HepG2 (cell line): ENCODE measurements around the gene HNRNPH2. TPM values are rescaled to one million over a fixed set of nuclear protein-coding genes. Genes with fewer than 3 reads are reported as not detected.

Experiments
- ELF4 ChIP-seq: sonication (generic); formaldehyde crosslinking; IDR thresholded peaks from 2 replicates; pipeline ENCODE4 v1.5.0; 2020; ENCODE audit warnings: missing genetic modification reagents, mild to moderate bottlenecking, moderate library complexity, borderline replicate concordance
- JUNB ChIP-seq: sonication (generic); formaldehyde crosslinking; IDR thresholded peaks from 2 replicates; pipeline ENCODE4 v1.8.0; 2022; ENCODE audit warnings: missing genetic modification reagents, mild to moderate bottlenecking, borderline replicate concordance
- KDM6A ChIP-seq: IDR thresholded peaks from 2 replicates; pipeline ENCODE4 v1.6.1; 2016; ENCODE audit warnings: low read depth
- KMT2B ChIP-seq: IDR thresholded peaks from 2 replicates; pipeline ENCODE4 v1.6.1; 2016; ENCODE audit warnings: missing genetic modification reagents, missing compliant biosample characterization
- MTF1 ChIP-seq: sonication (generic); formaldehyde crosslinking; IDR thresholded peaks from 2 replicates; pipeline ENCODE4 v1.5.0; 2020; ENCODE audit warnings: missing genetic modification reagents
- ZNF549 ChIP-seq: sonication (generic); formaldehyde crosslinking; IDR thresholded peaks from 2 replicates; pipeline ENCODE4 v1.5.0; 2020; ENCODE audit warnings: missing genetic modification reagents
- ZSCAN21 ChIP-seq: sonication (generic); formaldehyde crosslinking; IDR thresholded peaks from 2 replicates; pipeline ENCODE4 v1.8.0; 2022; ENCODE audit warnings: mild to moderate bottlenecking, missing genetic modification reagents, moderate library complexity, borderline replicate concordance
- polyA plus RNA-seq, 8 experiments: library from polyadenylated mRNA; depleted of rRNA in 3 of 8; stranded (reverse) in 7 of 8; unstranded in 1 of 8; fragments of >200 nt; fragmentation: Illumina TruSeq in 4 of 8; extraction: Trizol in 4 of 8; gene quantifications; 2 replicates each; pipeline versions ENCODE4 v1.2.1 to v1.2.3, GENCODE V29; 2011 to 2016; ENCODE audit warnings: low read depth in 4 of 8, missing spikeins in 1 of 8, mixed read lengths in 1 of 8; ENCODE audit not compliant: insufficient read depth in 1 of 8
- total RNA-seq, 5 experiments: library from RNA; depleted of rRNA; stranded (reverse); fragments of >200 nt; fragmentation: Illumina TruSeq; extraction: Trizol; gene quantifications; 2 replicates each; pipeline ENCODE4 v1.2.3, GENCODE V29; 2016; ENCODE audit warnings: low read depth in 1 of 5
- TF ChIP-seq, protein P1 (sequence below): sonication (generic); formaldehyde crosslinking; IDR thresholded peaks from 2 replicates; pipeline ENCODE4 v1.5.1; 2020; ENCODE audit warnings: missing genetic modification reagents, mild to moderate bottlenecking, borderline replicate concordance
- TF ChIP-seq, protein P2 (sequence below): IDR thresholded peaks from 2 replicates; pipeline ENCODE4 v1.6.1; 2012; ENCODE audit warnings: inconsistent platforms
- TF ChIP-seq, protein P3 (sequence below): sonication (generic); formaldehyde crosslinking; IDR thresholded peaks from 2 replicates; pipeline ENCODE4 v1.5.0; 2020; ENCODE audit warnings: missing genetic modification reagents, mild to moderate bottlenecking, borderline replicate concordance
- TF ChIP-seq, protein P4 (sequence below): sonication (generic); formaldehyde crosslinking; IDR thresholded peaks from 2 replicates; pipeline ENCODE4 v1.5.1; 2020; ENCODE audit warnings: mild to moderate bottlenecking, missing genetic modification reagents, borderline replicate concordance
- TF ChIP-seq, protein P5 (sequence below): sonication (generic); formaldehyde crosslinking; IDR thresholded peaks from 2 replicates; pipeline ENCODE4 v1.8.1; 2023; ENCODE audit warnings: missing genetic modification reagents, inconsistent platforms, borderline replicate concordance

Gene HNRNPH2
- total and polyA plus RNA-seq, 2 of the 13 experiments (the other 11 are each of a cell fraction or from before 2014, with no cell fraction given): 23.8 to 56.9 TPM

DNA sequence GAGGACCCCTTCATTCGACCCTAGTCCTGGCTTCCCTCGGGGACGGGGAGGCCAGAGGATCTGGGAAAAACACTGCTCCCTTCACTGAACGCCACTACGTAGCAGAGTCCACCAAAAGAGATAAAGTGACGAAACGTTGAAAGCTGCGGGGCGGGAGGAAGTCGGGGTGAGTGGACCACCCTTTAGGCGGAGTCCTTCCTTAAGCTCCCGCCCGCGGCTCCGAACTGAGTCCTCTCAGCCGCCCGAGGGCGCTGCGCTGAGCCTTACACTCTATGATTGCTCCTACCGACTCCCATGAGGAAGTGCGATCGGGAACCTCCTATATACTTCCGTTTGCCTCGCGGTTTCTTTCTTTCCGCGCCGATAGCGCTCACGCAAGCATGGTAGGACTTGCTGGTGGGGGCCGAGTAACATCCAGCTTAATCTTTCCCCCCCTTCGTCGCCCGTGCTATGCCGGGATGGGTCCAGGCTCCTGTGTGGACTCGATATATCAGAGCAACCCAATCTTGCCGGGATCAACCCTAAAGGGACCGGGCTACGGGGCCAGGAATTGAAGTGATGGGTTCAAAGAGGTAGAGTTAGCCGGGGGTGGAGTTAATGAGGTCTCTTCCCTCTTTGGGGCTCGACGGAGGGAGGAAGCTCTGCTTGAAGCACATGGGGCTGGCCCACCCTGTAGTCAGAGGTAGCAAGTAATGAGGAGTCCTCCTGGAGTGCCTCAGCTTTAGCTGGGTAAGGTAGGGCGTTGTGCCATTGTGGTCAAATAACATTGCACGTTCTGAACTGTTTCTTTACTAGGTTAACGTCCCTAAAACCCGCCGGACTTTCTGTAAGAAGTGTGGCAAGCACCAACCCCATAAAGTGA lies 17.1 kb upstream of the HNRNPH2 start, which contains the start of gene RPL36A (continued):
- TF ChIP-seq, protein P1, sequence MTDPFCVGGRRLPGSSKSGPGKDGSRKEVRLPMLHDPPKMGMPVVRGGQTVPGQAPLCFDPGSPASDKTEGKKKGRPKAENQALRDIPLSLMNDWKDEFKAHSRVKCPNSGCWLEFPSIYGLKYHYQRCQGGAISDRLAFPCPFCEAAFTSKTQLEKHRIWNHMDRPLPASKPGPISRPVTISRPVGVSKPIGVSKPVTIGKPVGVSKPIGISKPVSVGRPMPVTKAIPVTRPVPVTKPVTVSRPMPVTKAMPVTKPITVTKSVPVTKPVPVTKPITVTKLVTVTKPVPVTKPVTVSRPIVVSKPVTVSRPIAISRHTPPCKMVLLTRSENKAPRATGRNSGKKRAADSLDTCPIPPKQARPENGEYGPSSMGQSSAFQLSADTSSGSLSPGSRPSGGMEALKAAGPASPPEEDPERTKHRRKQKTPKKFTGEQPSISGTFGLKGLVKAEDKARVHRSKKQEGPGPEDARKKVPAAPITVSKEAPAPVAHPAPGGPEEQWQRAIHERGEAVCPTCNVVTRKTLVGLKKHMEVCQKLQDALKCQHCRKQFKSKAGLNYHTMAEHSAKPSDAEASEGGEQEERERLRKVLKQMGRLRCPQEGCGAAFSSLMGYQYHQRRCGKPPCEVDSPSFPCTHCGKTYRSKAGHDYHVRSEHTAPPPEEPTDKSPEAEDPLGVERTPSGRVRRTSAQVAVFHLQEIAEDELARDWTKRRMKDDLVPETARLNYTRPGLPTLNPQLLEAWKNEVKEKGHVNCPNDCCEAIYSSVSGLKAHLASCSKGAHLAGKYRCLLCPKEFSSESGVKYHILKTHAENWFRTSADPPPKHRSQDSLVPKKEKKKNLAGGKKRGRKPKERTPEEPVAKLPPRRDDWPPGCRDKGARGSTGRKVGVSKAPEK (CRISPR knock-in tag): no peak
- TF ChIP-seq, protein P2, sequence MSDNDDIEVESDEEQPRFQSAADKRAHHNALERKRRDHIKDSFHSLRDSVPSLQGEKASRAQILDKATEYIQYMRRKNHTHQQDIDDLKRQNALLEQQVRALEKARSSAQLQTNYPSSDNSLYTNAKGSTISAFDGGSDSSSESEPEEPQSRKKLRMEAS: peak; percentile 72
- TF ChIP-seq ELF4 (CRISPR knock-in tag) (no peak), ZSCAN21 (CRISPR knock-in tag) (no peak), KDM6A (CRISPR knock-in tag) (no peak), JUNB (CRISPR knock-in tag) (no peak), KMT2B (0 out of 2 replicates have a peak, but pooled peaks have one; percentile 51), MTF1 (CRISPR knock-in tag) (no peak), ZNF549 (CRISPR knock-in tag) (no peak)
- TF ChIP-seq, protein P3, sequence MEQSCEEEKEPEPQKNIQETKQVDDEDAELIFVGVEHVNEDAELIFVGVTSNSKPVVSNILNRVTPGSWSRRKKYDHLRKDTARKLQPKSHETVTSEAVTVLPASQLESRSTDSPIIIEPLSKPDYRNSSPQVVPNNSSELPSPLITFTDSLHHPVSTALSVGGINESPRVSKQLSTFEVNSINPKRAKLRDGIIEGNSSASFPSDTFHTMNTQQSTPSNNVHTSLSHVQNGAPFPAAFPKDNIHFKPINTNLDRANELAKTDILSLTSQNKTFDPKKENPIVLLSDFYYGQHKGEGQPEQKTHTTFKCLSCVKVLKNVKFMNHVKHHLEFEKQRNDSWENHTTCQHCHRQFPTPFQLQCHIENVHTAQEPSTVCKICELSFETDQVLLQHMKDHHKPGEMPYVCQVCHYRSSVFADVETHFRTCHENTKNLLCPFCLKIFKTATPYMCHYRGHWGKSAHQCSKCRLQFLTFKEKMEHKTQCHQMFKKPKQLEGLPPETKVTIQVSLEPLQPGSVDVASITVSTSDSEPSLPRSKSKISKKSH: no peak
- TF ChIP-seq, protein P4, sequence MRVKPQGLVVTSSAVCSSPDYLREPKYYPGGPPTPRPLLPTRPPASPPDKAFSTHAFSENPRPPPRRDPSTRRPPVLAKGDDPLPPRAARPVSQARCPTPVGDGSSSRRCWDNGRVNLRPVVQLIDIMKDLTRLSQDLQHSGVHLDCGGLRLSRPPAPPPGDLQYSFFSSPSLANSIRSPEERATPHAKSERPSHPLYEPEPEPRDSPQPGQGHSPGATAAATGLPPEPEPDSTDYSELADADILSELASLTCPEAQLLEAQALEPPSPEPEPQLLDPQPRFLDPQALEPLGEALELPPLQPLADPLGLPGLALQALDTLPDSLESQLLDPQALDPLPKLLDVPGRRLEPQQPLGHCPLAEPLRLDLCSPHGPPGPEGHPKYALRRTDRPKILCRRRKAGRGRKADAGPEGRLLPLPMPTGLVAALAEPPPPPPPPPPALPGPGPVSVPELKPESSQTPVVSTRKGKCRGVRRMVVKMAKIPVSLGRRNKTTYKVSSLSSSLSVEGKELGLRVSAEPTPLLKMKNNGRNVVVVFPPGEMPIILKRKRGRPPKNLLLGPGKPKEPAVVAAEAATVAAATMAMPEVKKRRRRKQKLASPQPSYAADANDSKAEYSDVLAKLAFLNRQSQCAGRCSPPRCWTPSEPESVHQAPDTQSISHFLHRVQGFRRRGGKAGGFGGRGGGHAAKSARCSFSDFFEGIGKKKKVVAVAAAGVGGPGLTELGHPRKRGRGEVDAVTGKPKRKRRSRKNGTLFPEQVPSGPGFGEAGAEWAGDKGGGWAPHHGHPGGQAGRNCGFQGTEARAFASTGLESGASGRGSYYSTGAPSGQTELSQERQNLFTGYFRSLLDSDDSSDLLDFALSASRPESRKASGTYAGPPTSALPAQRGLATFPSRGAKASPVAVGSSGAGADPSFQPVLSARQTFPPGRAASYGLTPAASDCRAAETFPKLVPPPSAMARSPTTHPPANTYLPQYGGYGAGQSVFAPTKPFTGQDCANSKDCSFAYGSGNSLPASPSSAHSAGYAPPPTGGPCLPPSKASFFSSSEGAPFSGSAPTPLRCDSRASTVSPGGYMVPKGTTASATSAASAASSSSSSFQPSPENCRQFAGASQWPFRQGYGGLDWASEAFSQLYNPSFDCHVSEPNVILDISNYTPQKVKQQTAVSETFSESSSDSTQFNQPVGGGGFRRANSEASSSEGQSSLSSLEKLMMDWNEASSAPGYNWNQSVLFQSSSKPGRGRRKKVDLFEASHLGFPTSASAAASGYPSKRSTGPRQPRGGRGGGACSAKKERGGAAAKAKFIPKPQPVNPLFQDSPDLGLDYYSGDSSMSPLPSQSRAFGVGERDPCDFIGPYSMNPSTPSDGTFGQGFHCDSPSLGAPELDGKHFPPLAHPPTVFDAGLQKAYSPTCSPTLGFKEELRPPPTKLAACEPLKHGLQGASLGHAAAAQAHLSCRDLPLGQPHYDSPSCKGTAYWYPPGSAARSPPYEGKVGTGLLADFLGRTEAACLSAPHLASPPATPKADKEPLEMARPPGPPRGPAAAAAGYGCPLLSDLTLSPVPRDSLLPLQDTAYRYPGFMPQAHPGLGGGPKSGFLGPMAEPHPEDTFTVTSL: no peak
- TF ChIP-seq, protein P5, sequence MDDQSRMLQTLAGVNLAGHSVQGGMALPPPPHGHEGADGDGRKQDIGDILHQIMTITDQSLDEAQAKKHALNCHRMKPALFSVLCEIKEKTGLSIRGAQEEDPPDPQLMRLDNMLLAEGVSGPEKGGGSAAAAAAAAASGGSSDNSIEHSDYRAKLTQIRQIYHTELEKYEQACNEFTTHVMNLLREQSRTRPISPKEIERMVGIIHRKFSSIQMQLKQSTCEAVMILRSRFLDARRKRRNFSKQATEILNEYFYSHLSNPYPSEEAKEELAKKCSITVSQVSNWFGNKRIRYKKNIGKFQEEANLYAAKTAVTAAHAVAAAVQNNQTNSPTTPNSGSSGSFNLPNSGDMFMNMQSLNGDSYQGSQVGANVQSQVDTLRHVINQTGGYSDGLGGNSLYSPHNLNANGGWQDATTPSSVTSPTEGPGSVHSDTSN: no peak
